AG09309 (cell line): Measurements from ENCODE around the gene AJUBA.

Source experiments
- DNase-seq: peaks from one replicate; pipeline ENCODE4 v3.0.0-alpha.2; 2010; ENCODE audit warnings: low read depth
- H3K4me3 ChIP-seq: 2 replicates; pipeline ENCODE4 v1.5.1; 2011; ENCODE audit warnings: mild to moderate bottlenecking, low read depth, low read length, moderate library complexity; ENCODE audit not compliant: control insufficient read depth
- CTCF ChIP-seq: IDR thresholded peaks from 2 replicates; pipeline ENCODE4 v1.5.1; 2011; ENCODE audit warnings: mild to moderate bottlenecking, low read depth, low read length, inconsistent platforms; ENCODE audit not compliant: insufficient read depth, control insufficient read depth; ENCODE audit errors: missing control alignments

Gene AJUBA

GRCh38 chr14:22977434-22977683, 5.0 kb downstream of the AJUBA start:
- DNase-seq = no peak
- no peak for TF ChIP-seq CTCF
- H3K4me3 ChIP-seq = no peak overlapping the region

- DNase-seq = no peak
- no peak for TF ChIP-seq CTCF
- H3K4me3 ChIP-seq = no peak overlapping the region
Measured at GRCh38 chr14:22976620-22977433, 5.5 kb downstream of the AJUBA start.

GRCh38 chr14:22974530-22975313, 7.6 kb downstream of the AJUBA start:
- TF ChIP-seq CTCF = no peak

GRCh38 chr14:22973217-22974032, 8.9 kb downstream of the AJUBA start:
- no peak overlapping the region for H3K4me3 ChIP-seq
- TF ChIP-seq CTCF = peak; percentile 63
- DNase-seq = no peak

More at GRCh38 chr14:22974530-22975313, 7.6 kb downstream of the AJUBA start:
- no peak overlapping the region for H3K4me3 ChIP-seq
- DNase-seq = no peak

GRCh38 chr14:22972313-22972930, 9.9 kb downstream of the AJUBA start:
- H3K4me3 ChIP-seq = no peak overlapping the region
- TF ChIP-seq CTCF = no peak
- no peak for DNase-seq

- H3K4me3 ChIP-seq = no peak overlapping the region
- no peak for TF ChIP-seq CTCF
- DNase-seq = no peak
Measured at GRCh38 chr14:22971152-22971551, 11.2 kb downstream of the AJUBA start.
